ENCODE measurements around the gene ZBTB17. TPM values are rescaled to one million over a fixed set of nuclear protein-coding genes. Genes with fewer than 3 reads are reported as not detected.
"Not testable (repeated sequence)": the region's sequence is repeated elsewhere in the genome, so short reads cannot be mapped to it uniquely, and the experiment has no call there.

Gene ZBTB17
- total RNA-seq, 4 donors from 2014 or later, result 52.1 to 138 (median 56.6) TPM

GRCh38 chr1:15895233-15895632 lies 80.7 kb downstream of the ZBTB17 start:
- no peak for DNase-seq
- no peak for TF ChIP-seq POLR2A (IDR thresholded peaks at IDR 0.05)
- no peak for TF ChIP-seq CTCF (IDR thresholded peaks at IDR 0.05)
- Histone ChIP-seq H3K9me3 (no peaks in the 10 kb centered on the region), H3K27ac (no peak overlapping the region), H3K36me3 (no peaks in the 10 kb centered on the region), H3K27me3 (no peaks in the 10 kb centered on the region), H3K4me1 (peaks cover 0 to 11% (median 0%) of the 10 kb centered on the region in 4 donors), H3K4me3 (no peak overlapping the region)

DNA sequence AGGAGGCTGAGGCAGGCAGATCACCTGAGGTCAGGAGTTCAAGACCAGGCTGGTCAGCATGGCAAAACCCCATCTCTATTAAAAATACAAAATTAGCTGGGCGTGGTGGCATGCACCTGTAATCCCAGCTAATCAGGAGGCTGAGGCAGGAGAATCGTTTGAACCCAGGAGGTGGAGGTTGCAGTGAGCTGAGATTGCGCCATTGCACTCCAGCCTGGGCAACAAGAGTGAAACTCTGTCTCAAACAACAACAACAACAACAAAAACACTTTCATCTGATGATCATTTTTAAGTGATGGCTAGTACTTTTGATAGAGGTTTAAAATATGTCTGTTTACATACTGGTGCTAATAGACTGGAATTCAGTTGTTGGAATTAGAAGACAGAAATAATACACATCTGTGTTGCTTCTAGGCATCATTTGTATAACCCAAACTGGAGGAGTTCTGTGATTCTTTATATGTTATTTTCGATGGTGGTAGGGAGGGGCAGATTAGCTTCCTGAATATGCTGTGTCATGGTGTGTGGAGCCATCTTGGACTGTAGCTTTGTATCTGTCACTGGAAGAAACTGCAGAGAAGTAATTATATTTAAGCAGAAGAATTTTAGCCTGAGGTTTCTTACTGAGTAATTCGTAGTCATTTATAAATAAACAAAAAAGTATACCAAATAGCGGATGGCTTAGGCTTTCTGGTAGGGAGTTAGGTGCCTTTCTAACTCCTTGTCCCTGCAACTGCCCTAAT lies 82.9 kb downstream of the ZBTB17 start:
- H3K9me3 ChIP-seq, H3K4me3 ChIP-seq, H3K27me3 ChIP-seq, DNase-seq, H3K36me3 ChIP-seq: not testable (repeated sequence)
- Histone ChIP-seq H3K4me1 (peaks cover 0 to 11% (median 0%) of the 10 kb centered on the region in 4 donors), H3K27ac (peak overlapping the region in 3 of 4 donors; percentile 5 to 54 (median 53))

Small RNAs within 50 kb of the gene (small RNA-seq; reads per million reads assigned to genes)
- gene AL034555.1, result 0 reads per million in 2 donors
- gene AL355994.1, result 0 reads per million in 2 donors
- gene AL355994.5, result 0 reads per million in 2 donors

Other genes with a start within 250 kb of the ZBTB17 start
- 100 to 1,000 TPM in 1 of 4 donors, 10 to 100 TPM in 3; 32.2 to 127 (median 69.5) TPM for gene SLC25A34, start 239.8 kb downstream of the ZBTB17 start, total RNA-seq
- 10 to 100 TPM in 3 of 4 donors, 1 to 10 TPM in 1; 2.5 to 42.4 (median 32.7) TPM for gene TMEM82, start 233.6 kb downstream of the ZBTB17 start, total RNA-seq
- 100 to 1,000 TPM in 3 of 4 donors, 10 to 100 TPM in 1; 50.3 to 502 (median 337) TPM for gene FBLIM1, start 217.3 kb downstream of the ZBTB17 start, total RNA-seq
- 1 to 10 TPM; 1.3 to 2.5 (median 1.6) TPM for gene UQCRHL, start 168.5 kb downstream of the ZBTB17 start, total RNA-seq
- gene SPEN, start 128.4 kb downstream of the ZBTB17 start, total RNA-seq, result 10 to 100 TPM; 51.8 to 94.9 (median 61.5) TPM
- not detected for gene SRARP, start 28.1 kb upstream of the ZBTB17 start, total RNA-seq
- gene HSPB7, start 41.9 kb upstream of the ZBTB17 start, total RNA-seq, result 1 to 10 TPM in 3 of 4 donors, not detected in 1; 1.1 to 5.2 (median 1.1) TPM
- under 1 TPM in 1 of 4 donors, not detected in 3; 0.47 TPM for gene CLCNKA, start 45.9 kb upstream of the ZBTB17 start, total RNA-seq
- gene CLCNKB, start 67.7 kb upstream of the ZBTB17 start, total RNA-seq, result not detected
- gene FAM131C, start 97.5 kb upstream of the ZBTB17 start, total RNA-seq, result 1 to 10 TPM in 2 of 4 donors, under 1 TPM in 1, not detected in 1; 0.80 to 3.5 (median 2.3) TPM
- gene EPHA2, start 180.0 kb upstream of the ZBTB17 start, total RNA-seq, result 10 to 100 TPM; 23.5 to 42.6 (median 35.5) TPM
- 10 to 100 TPM in 1 of 4 donors, 1 to 10 TPM in 3; 6.0 to 16.5 (median 7.3) TPM for gene ARHGEF19, start 236.6 kb upstream of the ZBTB17 start, total RNA-seq

All from Peyer's patch (tissue), 4 donors.